GM20431 (cell line): ENCODE measurements around the gene THAP2.
"Not testable (repeated sequence)": the region's sequence is repeated elsewhere in the genome, so short reads cannot be mapped to it uniquely, and the experiment has no call there.

Experiments
- in situ Hi-C: fragments of 300-500 bp; cut with MseI, MboI; formaldehyde crosslinking; loops from one replicate; pipeline ENCODE4 v1.15.0; 2020; ENCODE audit warnings: low sequenced_read_pairs; ENCODE audit not compliant: unreplicated experiment

THAP2 gene

GRCh38 chr12:71695782-71696181 is 31.7 kb downstream of the THAP2 start:
- in situ Hi-C loops = no loop called here

- in situ Hi-C loops = not testable (repeated sequence)
Observed at GRCh38 chr12:71702181-71702580, 38.1 kb downstream of the THAP2 start.

GRCh38 chr12:71702590-71702989 is 38.5 kb downstream of the THAP2 start:
- in situ Hi-C loops = no loop called here

- in situ Hi-C loops = no loop called here
Observed at GRCh38 chr12:71703206-71703605, 39.1 kb downstream of the THAP2 start.

- in situ Hi-C loops = no loop called here
Observed at GRCh38 chr12:71704920-71705319, 40.8 kb downstream of the THAP2 start.

GRCh38 chr12:71708658-71709057 is 44.6 kb downstream of the THAP2 start:
- in situ Hi-C loops = no loop called here

GRCh38 chr12:71710276-71711125 is 46.4 kb downstream of the THAP2 start:
- in situ Hi-C loops = no loop called here

- in situ Hi-C loops = no loop called here
Observed at GRCh38 chr12:71718611-71719010, 54.5 kb downstream of the THAP2 start.

GRCh38 chr12:71719647-71720370 is 55.7 kb downstream of the THAP2 start:
- in situ Hi-C loops = no loop called here

GRCh38 chr12:71721783-71722505 is 57.8 kb downstream of the THAP2 start:
- in situ Hi-C loops = no loop called here

- in situ Hi-C loops = loop anchor here (25.0 kb wide), 1 partner anchor 313 kb away; no protein-coding TSS in a partner anchor
Observed at GRCh38 chr12:71725011-71725410, 60.9 kb downstream of the THAP2 start.

- in situ Hi-C loops = loop anchor here (25.0 kb wide), 1 partner anchor 314 kb away; no protein-coding TSS in a partner anchor
Observed at GRCh38 chr12:71726548-71726947, 62.4 kb downstream of the THAP2 start.

GRCh38 chr12:71727958-71728357 is 63.9 kb downstream of the THAP2 start:
- in situ Hi-C loops = loop anchor here (25.0 kb wide), 1 partner anchor 316 kb away; no protein-coding TSS in a partner anchor
